Measurements from ENCODE around the gene IFRD2. TPM values are rescaled to one million over a fixed set of nuclear protein-coding genes. Genes with fewer than 3 reads are reported as not detected.

IFRD2 gene
- total and polyA plus RNA-seq, 9 of the 15 experiments (the other 6 are each of a cell fraction or from before 2014, with no cell fraction given): 30.5 to 115 (median 52.8) TPM

DNA sequence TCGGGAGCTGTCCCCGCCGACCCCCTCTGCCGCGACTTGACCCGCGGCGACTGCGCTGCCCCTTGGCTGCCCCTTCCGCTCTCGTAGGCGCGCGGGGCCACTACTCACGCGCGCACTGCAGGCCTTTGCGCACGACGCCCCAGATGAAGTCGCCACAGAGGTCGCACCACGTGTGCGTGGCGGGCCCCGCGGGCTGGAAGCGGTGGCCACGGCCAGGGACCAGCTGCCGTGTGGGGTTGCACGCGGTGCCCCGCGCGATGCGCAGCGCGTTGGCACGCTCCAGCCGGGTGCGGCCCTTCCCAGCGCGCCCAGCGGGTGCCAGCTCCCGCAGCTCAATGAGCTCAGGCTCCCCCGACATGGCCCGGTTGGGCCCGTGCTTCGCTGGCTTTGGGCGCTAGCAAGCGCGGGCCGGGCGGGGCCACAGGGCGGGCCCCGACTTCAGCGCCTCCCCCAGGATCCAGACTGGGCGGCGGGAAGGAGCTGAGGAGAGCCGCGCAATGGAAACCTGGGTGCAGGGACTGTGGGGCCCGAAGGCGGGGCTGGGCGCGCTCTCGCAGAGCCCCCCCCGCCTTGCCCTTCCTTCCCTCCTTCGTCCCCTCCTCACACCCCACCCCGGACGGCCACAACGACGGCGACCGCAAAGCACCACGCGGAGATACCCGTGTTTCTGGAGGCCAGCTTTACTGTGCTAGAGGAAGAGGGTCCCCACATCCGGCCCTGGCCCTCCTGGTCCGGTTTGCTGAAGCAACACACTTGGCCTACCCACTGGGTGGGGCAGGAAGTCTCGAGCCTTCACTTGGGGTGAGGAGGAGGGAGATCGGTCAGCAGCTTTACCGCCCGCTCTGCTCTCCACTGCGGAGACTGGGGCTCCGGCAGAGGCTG lies 48.5 kb upstream of the IFRD2 start, which contains the start of gene RASSF1 (continued):
- TF ChIP-seq, protein P1, sequence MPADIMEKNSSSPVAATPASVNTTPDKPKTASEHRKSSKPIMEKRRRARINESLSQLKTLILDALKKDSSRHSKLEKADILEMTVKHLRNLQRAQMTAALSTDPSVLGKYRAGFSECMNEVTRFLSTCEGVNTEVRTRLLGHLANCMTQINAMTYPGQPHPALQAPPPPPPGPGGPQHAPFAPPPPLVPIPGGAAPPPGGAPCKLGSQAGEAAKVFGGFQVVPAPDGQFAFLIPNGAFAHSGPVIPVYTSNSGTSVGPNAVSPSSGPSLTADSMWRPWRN (IDR thresholded peaks at IDR 0.05; ENCODE audit: low read depth): no peak
- no peak for TF ChIP-seq ZNF311 (CRISPR knock-in tag; IDR thresholded peaks at IDR 0.05)
- TF ChIP-seq, protein P2, sequence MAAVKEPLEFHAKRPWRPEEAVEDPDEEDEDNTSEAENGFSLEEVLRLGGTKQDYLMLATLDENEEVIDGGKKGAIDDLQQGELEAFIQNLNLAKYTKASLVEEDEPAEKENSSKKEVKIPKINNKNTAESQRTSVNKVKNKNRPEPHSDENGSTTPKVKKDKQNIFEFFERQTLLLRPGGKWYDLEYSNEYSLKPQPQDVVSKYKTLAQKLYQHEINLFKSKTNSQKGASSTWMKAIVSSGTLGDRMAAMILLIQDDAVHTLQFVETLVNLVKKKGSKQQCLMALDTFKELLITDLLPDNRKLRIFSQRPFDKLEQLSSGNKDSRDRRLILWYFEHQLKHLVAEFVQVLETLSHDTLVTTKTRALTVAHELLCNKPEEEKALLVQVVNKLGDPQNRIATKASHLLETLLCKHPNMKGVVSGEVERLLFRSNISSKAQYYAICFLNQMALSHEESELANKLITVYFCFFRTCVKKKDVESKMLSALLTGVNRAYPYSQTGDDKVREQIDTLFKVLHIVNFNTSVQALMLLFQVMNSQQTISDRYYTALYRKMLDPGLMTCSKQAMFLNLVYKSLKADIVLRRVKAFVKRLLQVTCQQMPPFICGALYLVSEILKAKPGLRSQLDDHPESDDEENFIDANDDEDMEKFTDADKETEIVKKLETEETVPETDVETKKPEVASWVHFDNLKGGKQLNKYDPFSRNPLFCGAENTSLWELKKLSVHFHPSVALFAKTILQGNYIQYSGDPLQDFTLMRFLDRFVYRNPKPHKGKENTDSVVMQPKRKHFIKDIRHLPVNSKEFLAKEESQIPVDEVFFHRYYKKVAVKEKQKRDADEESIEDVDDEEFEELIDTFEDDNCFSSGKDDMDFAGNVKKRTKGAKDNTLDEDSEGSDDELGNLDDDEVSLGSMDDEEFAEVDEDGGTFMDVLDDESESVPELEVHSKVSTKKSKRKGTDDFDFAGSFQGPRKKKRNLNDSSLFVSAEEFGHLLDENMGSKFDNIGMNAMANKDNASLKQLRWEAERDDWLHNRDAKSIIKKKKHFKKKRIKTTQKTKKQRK (IDR thresholded peaks at IDR 0.05; ENCODE audit: borderline replicate concordance, low read depth, low read length): no peak
- TF ChIP-seq ZNF347 (CRISPR knock-in tag; IDR thresholded peaks at IDR 0.05; ENCODE audit: low read depth): no peak
- no peak; the same call in 1 of the 2 replicates for TF ChIP-seq SMAD4 (CRISPR knock-in tag; conservative IDR thresholded peaks at IDR 0.05)
- TF ChIP-seq PYGO2 (tag; IDR thresholded peaks at IDR 0.05): no peak
- TF ChIP-seq, protein P3, sequence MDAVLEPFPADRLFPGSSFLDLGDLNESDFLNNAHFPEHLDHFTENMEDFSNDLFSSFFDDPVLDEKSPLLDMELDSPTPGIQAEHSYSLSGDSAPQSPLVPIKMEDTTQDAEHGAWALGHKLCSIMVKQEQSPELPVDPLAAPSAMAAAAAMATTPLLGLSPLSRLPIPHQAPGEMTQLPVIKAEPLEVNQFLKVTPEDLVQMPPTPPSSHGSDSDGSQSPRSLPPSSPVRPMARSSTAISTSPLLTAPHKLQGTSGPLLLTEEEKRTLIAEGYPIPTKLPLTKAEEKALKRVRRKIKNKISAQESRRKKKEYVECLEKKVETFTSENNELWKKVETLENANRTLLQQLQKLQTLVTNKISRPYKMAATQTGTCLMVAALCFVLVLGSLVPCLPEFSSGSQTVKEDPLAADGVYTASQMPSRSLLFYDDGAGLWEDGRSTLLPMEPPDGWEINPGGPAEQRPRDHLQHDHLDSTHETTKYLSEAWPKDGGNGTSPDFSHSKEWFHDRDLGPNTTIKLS (IDR thresholded peaks at IDR 0.05; ENCODE audit: borderline replicate concordance, low read depth): 0 out of 2 replicates have a peak, but pooled peaks have one; percentile 27
- no peak for TF ChIP-seq MEF2A (IDR thresholded peaks at IDR 0.05; ENCODE audit: control insufficient read depth, low read depth, low read length)
- TF ChIP-seq ZNF445 (CRISPR knock-in tag; IDR thresholded peaks at IDR 0.05; ENCODE audit: low read depth): no peak
- TF ChIP-seq, protein P4, sequence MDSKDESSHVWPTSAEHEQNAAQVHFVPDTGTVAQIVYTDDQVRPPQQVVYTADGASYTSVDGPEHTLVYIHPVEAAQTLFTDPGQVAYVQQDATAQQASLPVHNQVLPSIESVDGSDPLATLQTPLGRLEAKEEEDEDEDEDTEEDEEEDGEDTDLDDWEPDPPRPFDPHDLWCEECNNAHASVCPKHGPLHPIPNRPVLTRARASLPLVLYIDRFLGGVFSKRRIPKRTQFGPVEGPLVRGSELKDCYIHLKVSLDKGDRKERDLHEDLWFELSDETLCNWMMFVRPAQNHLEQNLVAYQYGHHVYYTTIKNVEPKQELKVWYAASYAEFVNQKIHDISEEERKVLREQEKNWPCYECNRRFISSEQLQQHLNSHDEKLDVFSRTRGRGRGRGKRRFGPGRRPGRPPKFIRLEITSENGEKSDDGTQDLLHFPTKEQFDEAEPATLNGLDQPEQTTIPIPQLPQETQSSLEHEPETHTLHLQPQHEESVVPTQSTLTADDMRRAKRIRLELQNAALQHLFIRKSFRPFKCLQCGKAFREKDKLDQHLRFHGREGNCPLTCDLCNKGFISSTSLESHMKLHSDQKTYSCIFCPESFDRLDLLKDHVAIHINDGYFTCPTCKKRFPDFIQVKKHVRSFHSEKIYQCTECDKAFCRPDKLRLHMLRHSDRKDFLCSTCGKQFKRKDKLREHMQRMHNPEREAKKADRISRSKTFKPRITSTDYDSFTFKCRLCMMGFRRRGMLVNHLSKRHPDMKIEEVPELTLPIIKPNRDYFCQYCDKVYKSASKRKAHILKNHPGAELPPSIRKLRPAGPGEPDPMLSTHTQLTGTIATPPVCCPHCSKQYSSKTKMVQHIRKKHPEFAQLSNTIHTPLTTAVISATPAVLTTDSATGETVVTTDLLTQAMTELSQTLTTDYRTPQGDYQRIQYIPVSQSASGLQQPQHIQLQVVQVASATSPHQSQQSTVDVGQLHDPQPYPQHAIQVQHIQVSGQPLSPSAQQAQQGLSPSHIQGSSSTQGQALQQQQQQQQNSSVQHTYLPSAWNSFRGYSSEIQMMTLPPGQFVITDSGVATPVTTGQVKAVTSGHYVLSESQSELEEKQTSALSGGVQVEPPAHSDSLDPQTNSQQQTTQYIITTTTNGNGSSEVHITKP (IDR thresholded peaks at IDR 0.05; ENCODE audit: partially characterized antibody): peak; percentile 37
- TF ChIP-seq, protein P5, sequence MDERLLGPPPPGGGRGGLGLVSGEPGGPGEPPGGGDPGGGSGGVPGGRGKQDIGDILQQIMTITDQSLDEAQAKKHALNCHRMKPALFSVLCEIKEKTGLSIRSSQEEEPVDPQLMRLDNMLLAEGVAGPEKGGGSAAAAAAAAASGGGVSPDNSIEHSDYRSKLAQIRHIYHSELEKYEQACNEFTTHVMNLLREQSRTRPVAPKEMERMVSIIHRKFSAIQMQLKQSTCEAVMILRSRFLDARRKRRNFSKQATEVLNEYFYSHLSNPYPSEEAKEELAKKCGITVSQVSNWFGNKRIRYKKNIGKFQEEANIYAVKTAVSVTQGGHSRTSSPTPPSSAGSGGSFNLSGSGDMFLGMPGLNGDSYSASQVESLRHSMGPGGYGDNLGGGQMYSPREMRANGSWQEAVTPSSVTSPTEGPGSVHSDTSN (CRISPR knock-in tag; IDR thresholded peaks at IDR 0.05; ENCODE audit: low read depth): no peak
- TF ChIP-seq, protein P5 (tag; conservative IDR thresholded peaks at IDR 0.05; ENCODE audit: low read depth): no peak
